Epithelial cell of proximal tubule (primary cell): ENCODE measurements around the gene ADCY5. TPM values are rescaled to one million over a fixed set of nuclear protein-coding genes. Genes with fewer than 3 reads are reported as not detected.

Experiments used
- DNase-seq: peaks from one replicate; pipeline ENCODE4 v3.0.0-alpha.2; 2011; ENCODE audit warnings: low read depth
- H3K4me3 ChIP-seq: 2 replicates; pipeline ENCODE4 v1.5.1; 2011; ENCODE audit warnings: low read depth, mild to moderate bottlenecking, low read length
- CTCF ChIP-seq: conservative IDR thresholded peaks from 2 replicates; pipeline ENCODE4 v1.5.1; 2012; ENCODE audit warnings: low read depth, mild to moderate bottlenecking, low read length
- total RNA-seq: library from RNA; depleted of rRNA; stranded (reverse); fragments of >200 nt; gene quantifications from 2 replicates; pipeline ENCODE4 v1.2.3, GENCODE V29; 2015

The ADCY5 gene
- total RNA-seq, 1 donor from 2014 or later = 2.7 TPM

GRCh38 chr3:123300583-123300982 is 148.3 kb downstream of the ADCY5 start:
- no peak for DNase-seq
- TF ChIP-seq CTCF = no peak
- no peak overlapping the region for H3K4me3 ChIP-seq

GRCh38 chr3:123300056-123300455 is 148.8 kb downstream of the ADCY5 start:
- TF ChIP-seq CTCF = no peak
- no peak overlapping the region for H3K4me3 ChIP-seq
- no peak for DNase-seq

GRCh38 chr3:123299581-123299980 is 149.3 kb downstream of the ADCY5 start:
- no peak for DNase-seq
- H3K4me3 ChIP-seq = no peak overlapping the region
- no peak for TF ChIP-seq CTCF

- no peak overlapping the region for H3K4me3 ChIP-seq
- no peak for TF ChIP-seq CTCF
- peak; percentile 22 for DNase-seq
These were observed 150.0 kb downstream of the ADCY5 start for GRCh38 chr3:123298903-123299302.

- no peak for DNase-seq
- no peak for TF ChIP-seq CTCF
These were observed 151.3 kb downstream of the ADCY5 start for GRCh38 chr3:123297627-123297899.

GRCh38 chr3:123296836-123297626 is 151.9 kb downstream of the ADCY5 start:
- no peak for TF ChIP-seq CTCF
- DNase-seq = no peak
- no peak overlapping the region for H3K4me3 ChIP-seq

More at GRCh38 chr3:123297627-123297899, 151.3 kb downstream of the ADCY5 start:
- H3K4me3 ChIP-seq = no peak overlapping the region

GRCh38 chr3:123296261-123296660 is 152.6 kb downstream of the ADCY5 start:
- TF ChIP-seq CTCF = no peak
- H3K4me3 ChIP-seq = no peak overlapping the region
- no peak for DNase-seq
